GM19455 (cell line): ENCODE data around the gene ZCCHC17.
"Not testable (repeated sequence)": the region's sequence is repeated elsewhere in the genome, so short reads cannot be mapped to it uniquely, and the experiment has no call there.

Experiments
- ATAC-seq: cut with Tn5 transposase; IDR thresholded peaks from one replicate; pipeline ENCODE4 v1.9.1; 2021; ENCODE audit not compliant: unreplicated experiment

The ZCCHC17 gene

DNA sequence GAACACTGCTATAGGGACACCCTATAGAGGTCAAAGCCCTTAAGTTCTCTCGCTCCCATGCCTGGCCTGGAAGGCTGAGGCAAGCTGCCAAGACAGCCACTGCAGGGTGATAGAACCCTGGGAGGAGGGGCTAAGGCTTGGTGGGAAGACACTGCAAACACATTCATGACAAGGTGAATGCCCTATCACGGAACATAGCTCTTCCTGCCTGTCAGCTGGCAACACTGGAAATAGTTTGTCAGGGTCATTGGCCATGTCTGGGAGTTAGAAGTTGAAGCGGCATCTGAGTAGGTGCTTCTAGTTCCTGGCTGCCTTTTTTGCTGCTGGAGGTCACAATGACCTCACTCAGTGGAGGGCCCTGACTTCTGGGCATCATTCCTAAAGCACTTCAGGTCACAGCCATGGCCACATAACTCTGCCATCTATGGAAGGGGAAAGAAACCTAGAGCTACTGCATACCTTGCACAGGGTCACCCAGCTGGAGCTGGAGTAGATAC, 71.8 kb downstream of the ZCCHC17 start:
- no peak for ATAC-seq

DNA sequence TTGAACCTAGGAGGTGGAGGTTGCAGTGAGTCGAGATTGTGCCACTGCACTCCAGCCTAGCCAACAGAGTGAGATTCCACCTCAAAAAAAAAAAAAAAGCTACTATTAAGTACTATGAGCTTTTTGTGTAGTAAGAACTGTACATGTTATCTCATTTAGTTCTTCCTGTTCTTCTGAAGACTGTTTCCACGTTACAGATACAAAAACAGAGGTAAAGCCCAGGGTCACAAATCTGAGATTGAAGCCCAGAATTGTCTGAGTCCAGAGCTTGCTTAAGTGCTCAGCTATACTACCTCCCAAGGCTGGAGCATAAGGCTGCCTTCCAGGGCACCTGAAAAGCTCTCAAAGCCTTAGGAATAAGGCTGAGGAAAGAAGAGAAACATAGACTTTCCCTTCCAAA, 73.2 kb downstream of the ZCCHC17 start:
- ATAC-seq: no peak

DNA sequence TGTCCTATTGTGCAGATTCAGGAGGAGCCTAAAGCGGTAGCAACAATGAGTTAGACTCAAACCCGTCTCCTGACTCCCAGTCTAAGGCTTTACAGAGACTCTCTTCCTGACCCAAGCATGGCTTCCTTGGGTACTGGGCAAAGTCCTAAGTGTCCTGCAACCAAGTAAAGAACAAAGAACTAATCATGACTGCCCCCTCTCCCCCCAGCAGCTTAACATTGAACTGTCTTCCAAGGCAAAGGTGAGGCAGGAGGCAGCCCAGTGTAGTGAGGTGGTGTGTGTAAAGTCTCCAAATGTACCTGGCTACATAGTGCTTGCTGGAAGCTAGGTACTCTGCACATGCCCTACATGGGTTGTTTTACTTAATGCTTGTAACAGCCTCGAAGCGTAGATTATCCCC, 73.7 kb downstream of the ZCCHC17 start:
- no peak for ATAC-seq

DNA sequence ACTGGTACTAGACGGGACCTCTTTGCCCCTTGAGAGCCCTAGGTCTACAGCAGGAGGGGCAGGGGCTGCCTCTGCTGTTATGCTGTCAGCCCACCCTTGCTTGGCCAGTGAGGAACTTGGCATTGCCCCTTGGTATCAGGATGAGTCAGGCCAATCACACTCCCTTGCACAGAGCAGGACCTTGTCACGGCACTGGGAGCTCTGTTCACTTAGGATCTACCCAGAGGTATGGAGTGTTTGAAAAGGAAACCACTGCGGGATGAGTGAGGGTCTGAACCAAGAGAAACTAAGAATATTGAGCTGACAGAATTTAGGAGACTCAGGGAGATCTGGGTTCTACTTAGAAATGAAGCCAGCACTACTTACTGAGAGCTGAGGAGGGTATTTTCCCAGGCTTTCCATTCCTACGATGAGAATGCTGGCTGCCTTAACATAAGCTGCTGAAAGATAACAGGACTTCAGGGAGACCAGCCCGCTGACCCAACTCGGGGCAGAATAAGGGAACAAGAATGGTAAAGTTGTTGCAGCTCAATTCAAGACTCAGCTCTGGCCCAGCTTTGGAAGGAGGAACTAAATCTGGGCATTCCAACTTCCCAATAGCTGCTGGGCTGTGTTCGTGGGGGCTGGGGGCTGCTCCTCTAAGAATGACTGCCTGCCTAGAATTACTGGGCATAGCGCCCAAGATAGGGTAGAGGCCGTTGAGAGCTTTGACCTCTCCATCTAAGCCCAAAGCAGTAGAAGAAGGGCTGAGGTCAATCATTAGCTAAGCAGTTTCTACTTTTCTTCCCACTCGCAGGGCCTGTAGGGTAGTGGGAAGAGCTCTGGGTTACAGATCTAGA, 74.5 kb downstream of the ZCCHC17 start:
- no peak for ATAC-seq

DNA sequence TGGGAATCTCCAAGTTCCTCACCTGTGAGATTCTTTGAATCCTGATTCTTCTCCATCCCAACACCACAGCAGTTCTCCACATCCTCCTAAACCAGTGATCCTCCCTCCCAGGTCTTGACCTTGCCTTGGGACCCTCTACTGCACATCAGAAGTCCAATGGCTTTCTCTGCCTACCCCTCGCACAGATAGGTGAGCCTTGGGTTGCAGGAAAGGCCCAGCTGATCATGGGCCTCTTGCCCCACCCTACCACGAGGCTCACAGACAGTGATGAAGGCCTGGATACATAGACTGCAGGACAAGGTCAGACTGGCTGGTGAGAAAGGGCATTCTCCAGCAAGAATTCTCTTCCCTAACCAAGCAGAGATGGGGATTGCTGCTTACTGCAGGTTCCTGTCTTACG, 75.2 kb downstream of the ZCCHC17 start:
- no peak for ATAC-seq

DNA sequence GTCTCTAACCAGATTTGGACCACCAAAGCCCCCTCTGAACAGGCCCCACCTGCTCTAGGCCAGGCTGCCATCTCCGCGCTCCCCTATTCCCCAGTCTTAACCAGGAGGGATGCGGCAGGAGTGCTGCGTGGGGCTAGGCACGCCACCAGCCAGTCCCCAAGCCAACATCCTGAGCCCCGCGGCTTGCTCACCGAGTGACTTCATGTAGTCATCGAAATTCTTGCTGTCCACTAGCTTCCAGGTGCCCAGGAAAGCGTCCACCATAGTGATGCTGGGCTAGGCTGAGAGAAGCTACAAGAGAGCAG, 75.9 kb downstream of the ZCCHC17 start:
- no peak for ATAC-seq

DNA sequence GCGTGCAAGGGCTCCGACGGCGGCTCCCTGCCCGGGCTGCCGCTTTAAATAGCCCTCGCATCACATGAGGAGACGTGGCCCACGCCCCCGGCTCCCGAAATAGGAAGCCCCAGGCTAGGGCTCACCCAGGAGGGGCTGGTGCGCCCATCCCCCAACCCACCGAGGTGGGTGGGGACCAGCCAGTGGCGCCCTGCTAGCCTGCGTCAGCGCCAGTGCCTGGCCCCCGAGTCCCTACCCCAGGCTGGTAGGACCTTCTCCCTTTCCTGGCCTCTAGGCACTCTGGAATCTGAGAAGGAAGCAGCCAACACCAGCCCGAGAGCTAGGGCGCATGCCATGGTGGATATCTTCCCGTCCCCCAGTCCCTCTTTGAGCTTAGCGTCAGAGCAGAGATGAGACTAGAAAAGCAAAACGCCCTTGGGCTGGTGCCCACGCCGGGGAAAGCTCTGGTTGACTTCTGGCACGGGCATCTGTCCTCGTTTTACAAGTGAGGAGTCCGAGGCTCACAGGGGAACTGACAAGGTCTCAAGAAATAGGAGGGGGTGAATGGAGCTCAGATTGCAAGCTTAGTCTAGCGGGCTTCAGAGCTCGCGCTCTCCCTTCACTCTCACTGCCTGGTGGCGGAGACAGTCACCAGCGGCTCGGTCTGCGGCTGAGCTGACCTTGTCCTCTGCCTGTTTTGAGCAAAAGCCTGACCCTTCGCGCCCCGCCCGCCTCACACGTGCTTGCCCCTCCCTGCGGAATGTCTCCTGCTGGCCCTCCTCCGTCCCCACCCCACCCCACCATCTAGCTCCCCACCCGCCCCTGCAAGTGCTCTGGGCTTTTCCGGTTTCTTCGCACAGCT, 76.4 kb downstream of the ZCCHC17 start, which contains the start of gene FABP3:
Gene FABP3, minus strand, starts transcription at position 21 of the 841 bp plus-strand sequence. CDS start 62 bp downstream, outside the sequence.
- no peak for ATAC-seq

DNA sequence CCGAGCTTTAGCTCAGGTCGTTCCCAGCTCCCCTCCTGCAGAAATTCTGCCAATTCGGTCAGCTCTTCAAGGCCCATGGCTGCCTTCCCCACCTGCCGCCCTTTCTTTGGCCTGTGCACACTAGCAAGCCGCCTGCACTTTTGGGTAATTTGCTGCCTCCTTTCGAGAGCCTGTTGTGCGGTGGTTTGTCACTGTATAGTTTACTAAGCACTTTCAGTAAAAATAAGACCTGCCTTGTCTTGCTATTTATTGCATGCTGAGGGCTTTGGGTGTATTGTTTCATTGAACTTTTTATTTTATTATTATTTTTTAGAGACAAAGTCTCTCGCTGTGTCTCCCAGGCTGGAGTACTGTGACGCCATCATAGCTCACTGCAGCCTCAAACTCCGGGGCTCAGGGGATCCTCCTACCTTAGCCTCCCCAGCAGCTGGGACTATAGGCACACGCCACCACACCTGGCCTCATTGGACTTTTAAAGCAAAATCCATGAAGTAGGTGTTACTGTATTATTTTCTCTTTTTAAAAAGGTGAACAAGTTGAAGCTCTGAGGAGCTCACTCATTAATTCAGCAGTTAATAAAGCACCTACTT, 77.2 kb downstream of the ZCCHC17 start:
- no peak for ATAC-seq

DNA sequence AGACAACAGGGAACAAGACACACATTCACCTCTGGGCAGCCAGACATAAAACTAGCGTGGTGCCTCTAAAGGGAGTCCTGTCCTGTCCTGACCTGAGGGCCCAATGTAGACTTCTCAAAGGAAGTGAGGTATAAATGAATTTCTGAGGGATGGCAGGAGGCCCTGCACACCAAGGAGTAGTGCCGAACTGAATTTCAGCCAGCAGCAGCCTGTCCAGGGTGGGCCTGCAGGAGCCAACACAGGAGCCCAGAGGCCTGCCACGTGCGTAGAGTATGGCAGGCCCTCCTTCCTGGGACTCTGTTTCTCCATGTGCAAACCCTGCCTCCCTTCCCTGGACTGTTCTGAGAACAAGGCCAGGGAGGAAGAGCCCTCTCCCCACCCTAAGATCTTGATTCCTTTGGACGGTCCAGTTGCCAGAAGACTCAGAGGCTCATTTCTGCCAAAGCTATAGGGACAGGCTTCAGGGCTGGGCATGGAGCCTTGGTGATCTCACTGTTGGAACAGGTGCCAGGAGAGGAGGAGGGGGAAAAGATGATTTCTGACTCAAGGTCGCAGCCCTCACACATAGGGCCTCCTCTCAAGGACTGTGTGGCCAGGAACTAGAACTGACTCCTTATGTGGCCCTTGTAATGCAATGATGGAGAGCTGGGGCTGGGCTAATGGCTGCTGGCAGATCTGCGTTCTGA, 77.8 kb downstream of the ZCCHC17 start:
- ATAC-seq: no peak

DNA sequence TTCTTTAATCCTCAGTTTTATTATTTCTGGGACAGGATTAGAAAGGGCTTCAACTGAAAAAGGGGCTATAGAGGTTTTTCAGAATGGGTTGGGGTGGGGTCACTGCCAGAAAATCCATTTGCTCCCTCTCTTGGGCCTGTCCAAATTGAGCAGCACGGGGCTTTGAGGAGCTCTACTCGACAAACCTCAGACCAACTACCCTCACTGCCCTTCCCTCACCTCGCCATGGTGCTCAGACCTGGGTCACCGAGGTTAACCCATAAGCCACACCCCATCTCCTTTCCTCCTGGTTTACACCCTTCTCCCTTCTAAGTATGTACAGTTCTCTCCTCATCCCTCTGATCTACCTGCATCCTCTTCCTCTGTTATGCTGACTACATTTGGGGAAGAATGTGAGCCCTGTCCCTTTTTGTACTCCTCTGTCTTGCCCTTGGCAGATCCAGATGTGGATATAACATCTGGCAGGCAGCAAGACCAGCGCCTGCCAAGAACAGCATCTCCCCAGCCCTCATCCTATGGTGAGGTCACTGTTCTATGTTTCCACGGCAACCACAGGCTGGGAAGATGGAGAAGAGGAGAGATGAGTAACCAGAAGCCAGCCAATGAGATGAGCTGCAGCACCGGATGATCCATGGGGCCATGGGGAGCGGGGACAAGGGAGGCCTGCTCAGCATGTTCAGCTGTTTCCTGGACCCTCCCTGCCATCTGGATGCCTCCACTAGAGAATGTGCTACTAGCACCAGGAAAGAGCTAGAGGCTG, 79.7 kb downstream of the ZCCHC17 start:
- ATAC-seq: no peak

DNA sequence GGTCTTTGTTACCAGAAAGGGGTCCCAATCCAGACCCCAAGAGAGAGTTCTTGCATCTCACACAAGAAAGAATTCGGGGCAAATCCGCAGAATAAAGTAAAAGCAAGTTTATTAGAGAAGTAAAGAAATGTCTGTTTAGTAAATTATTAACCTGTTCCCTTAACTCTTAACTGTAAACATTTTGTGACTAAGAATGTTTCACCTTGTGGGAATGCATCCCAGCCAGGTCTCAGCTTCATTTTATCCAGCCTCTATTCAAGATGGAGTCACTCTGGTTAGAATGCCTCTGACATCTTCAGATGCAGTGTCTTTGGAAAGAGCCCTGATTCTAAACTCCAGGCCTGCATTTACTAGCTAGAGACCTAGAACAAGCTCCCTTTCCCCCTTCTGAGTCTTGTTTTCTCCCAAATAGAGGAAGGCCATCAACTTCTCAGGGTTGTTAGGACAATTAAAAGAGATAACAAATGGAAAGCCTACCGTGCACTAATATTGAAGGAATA, 80.6 kb downstream of the ZCCHC17 start:
- ATAC-seq: no peak

DNA sequence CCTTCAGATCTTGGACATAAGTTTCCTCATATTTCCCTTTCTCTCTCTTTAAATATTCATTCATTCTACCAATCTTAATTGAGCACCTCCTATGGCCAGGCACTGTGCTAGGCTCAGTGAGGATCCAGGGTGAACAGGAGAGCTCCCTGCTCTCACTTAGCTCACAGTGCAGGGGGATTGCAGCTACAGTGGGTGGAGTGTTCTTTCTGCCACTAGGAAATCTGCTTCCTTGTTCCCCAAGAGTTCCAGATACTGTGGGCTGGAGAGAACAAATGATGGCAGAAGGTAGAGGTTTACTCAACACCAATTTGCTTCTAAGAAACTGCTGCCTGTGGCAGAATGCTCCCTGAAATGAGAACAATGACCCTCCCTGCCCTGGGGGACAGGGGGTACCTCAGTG, 81.2 kb downstream of the ZCCHC17 start:
- no peak for ATAC-seq

DNA sequence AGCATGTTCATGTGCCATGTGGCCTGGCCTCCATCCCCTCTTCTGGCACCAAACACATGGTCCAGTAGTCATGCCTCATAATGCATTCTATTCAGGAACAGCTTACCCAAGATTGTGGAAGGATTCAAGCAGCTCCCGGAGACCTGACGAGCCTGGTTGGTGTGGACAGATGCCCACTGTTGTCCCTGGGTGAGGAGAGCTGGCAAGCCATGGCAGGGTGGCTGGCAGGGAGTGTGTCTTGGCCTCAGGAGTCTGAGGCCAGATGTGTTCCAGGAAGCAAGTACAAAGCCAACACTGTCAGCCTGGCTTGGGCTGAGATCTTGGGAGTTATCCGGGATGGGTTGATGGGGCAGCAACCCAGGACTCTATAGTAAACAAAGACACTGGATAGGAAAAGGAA, 83.3 kb downstream of the ZCCHC17 start:
- ATAC-seq: no peak

DNA sequence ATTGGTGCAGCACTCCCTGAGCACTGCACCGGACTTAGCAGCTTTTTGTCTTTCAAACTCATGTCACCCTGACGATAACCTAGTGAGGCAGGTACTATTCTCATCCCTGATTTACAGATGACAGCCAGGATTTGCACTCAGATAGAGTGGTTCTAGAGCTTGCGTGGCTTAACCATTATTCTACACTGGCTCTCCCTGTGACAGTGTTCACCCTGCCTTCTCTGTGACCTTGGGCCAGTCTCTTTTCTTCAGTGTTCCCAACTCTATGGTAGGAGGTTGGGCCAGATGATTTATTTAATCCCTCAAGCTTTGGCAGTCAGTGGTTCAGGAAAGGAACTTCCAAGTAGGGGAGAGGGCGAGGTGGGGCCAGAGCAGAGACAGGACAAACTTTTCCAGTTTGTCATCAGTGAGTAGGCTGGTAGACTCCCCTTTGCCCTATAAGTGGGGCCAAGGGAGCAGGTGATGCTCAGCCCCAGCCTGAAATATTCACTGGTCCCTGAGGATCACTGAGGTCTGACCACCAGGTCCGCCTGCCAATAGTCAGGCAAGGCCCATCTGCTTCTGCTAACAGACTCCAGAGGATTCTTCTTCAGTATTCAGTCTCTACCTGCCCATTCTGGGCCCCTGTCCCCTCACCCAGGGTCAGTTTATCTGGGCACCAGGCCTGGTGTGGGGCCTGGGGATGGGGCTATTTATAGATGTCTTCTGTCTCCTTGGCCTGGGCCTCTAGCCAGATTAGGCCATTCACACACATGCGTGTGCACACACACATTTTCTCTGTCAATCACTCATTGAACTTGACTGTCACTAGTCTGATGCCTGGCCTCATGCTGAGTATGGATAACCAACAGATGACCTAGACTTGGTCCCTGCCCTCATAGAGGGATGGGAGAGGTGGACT, 84.8 kb downstream of the ZCCHC17 start:
- no peak for ATAC-seq

DNA sequence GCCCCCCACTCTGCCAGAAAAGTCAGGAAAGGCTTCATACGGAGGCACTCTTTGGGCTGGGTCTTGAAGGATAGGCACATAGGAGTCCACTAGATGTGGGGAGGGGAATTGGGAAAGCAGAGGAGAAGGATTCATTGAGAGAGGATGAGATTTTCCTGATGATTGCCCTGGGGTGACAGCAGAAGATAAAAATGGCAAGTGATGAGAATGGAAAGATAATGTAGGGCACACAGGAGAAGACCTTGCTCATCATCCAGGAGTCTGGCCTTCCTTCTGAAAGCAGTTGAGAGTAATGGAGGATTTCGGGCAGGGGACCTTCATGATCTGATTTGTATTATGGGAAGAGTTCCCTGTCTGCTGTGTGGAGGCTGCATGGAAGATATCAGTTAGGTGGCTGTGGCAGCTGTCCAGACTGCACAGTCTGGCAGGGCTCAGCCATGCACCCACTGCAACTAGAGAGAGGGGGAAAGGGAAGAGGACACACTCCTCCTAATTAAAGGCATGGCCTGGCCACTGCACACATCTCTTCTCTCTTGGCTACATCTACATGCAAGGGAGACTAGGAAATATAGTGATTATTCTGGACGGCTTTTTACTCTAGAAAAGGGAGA, 85.7 kb downstream of the ZCCHC17 start:
- no peak for ATAC-seq

DNA sequence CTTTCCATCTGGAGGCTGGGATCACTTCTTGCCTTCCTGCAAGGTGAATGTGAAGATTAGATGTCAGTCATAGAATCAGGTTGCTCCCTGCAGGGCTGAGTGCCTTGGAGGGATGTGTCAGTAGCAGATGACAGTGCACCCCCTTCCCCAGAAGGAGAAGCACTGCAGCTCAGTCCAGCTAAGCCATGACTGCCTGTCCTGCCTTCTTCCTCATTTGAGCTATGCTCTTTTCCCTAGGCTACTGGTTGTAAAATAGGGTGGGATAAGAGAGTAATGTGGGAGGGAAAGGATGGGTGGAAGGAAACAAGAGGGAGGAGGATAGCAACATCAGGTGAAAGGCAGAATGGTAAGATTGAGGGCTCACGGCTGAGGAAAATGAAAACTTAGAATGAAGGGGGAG, 87.1 kb downstream of the ZCCHC17 start:
- ATAC-seq: no peak

DNA sequence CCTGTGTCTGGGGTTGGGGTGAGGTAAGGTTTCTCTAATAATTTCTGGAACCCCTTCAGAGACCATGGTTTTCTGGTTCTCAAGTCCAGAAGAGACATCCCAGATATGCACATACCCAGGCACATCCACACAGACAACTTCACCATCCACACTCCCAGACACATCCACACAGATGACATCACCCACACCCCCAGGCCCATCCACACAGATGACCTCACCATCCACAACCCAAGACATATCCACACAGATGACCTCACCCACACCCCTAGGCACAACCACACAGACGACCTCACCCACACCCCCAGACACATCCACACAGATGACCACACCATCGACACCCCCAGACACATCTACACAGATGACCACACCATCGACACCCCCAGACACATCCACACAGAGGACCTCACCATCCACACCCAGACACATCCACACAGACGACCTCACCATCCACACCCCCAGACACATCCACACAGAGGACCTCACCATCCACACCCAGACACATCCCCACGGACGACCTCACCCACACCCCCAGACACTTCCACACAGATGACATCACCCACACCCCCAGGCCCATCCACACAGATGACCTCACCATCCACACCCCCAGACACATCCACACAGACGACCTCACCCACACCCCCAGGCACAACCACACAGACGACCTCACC, 89.9 kb downstream of the ZCCHC17 start:
- not testable (repeated sequence) for ATAC-seq

DNA sequence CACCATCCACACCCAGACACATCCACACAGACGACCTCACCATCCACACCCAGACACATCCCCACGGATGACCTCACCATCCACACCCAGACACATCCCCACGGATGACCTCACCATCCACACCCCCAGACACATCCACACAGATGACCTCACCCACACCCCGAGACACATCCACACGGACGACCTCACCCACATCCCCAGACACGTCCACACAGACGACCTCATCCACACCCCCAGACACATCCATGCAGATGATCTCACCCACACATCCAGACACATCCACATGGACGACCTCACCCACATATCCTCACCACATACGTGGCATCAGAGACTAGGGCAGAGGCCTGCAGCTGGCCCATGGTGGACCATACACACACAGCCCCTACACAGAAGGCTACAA, 90.8 kb downstream of the ZCCHC17 start:
- no peak for ATAC-seq
